ENCODE data around the gene HMGB3.

GRCh38 chrX:150936556-150936955 is 46.6 kb upstream of the HMGB3 start:
- TF ChIP-seq, protein P1, sequence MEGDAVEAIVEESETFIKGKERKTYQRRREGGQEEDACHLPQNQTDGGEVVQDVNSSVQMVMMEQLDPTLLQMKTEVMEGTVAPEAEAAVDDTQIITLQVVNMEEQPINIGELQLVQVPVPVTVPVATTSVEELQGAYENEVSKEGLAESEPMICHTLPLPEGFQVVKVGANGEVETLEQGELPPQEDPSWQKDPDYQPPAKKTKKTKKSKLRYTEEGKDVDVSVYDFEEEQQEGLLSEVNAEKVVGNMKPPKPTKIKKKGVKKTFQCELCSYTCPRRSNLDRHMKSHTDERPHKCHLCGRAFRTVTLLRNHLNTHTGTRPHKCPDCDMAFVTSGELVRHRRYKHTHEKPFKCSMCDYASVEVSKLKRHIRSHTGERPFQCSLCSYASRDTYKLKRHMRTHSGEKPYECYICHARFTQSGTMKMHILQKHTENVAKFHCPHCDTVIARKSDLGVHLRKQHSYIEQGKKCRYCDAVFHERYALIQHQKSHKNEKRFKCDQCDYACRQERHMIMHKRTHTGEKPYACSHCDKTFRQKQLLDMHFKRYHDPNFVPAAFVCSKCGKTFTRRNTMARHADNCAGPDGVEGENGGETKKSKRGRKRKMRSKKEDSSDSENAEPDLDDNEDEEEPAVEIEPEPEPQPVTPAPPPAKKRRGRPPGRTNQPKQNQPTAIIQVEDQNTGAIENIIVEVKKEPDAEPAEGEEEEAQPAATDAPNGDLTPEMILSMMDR (IDR thresholded peaks at IDR 0.05), result no peak
- TF ChIP-seq REST (IDR thresholded peaks at IDR 0.05; ENCODE audit: insufficient read depth in 1 of 2, low read depth in 2 of 2, low read length in 1 of 2) (no peak), POLR2AphosphoS5 (IDR thresholded peaks at IDR 0.05; ENCODE audit: low read depth, low read length) (no peak), SIN3A (IDR thresholded peaks at IDR 0.05; ENCODE audit: borderline replicate concordance, insufficient read depth, low read depth, low read length) (no peak)
